NCI-H187 treated with DMSO at 0.1 percent for 48 hours (cell line): Measurements from ENCODE around the gene ZKSCAN8.

Source experiments
- DNase-seq: peaks from one replicate; lab custom pipeline; 2025; lab: John Stamatoyannopoulos, UW

Gene ZKSCAN8

DNA sequence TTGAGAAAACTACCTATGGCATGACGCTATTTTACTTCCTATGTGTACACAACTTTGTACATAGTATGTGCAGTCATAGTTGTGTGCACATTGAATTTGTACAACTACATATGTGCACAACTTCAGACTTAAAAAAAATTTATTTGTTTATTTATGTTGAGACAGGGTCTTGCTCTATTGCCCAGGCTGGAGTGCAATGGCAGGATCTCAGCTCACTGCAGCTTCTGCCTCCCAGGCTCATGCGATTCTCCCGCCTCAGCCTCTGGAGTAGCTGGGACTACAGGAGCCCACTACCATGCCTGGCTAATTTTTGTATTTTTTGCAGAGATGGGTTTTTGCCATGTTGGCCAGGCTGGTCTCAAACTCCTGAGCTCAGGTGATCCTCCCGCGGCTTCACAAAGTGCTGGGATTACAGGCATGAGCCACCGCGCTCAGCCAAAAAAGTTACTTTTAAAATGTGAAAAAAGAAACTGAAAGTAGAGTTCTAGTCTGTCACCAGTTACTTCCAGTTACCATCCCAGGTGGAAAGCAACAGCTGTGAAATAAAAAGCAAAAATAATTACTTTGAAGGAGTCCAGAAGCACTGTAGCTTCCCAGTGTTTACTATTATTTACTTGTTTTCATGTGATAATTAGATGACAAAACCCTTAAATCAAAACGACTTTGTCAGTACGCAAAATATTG is 1.7 kb upstream of the ZKSCAN8 start:
- DNase-seq, result no peak

DNA sequence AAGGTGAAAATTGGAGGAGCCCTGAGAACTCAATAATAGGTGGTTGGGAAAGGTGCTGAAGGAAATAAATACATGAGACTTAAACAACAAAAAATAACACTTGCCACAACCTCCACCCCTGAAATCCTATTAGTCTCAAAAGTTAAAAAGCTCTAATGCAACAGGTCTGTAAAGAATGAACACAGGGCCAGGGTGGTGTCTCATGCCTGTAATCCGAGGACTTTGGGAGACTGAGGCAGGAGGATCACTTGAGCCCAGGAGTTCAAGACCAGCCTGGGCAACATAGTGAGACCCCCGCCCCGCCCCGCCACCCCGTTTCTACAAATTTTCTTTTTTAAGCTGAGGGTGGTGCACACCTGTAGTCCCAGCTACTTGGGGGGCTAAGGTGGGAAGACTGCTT is 1.1 kb upstream of the ZKSCAN8 start:
- no peak for DNase-seq

DNA sequence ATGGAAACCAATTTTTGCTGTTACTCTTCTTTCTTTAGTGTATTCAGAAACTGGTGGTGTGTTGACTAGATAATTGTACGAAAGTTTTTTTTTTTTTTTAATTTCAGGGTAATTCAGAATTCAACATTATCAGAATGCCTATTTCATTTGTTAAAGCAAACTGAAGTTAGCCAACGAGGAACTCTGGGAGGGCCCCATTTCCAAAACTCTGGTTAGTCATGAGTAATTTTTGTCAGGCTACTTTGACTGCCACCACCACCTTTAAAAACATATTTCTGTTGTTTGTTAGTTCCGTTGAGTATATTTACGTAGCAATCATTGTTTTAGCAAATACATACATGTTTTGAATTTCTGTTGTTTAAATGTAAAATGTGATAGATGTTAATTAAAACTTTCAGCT is 763 bp downstream of the ZKSCAN8 start:
- no peak for DNase-seq

DNA sequence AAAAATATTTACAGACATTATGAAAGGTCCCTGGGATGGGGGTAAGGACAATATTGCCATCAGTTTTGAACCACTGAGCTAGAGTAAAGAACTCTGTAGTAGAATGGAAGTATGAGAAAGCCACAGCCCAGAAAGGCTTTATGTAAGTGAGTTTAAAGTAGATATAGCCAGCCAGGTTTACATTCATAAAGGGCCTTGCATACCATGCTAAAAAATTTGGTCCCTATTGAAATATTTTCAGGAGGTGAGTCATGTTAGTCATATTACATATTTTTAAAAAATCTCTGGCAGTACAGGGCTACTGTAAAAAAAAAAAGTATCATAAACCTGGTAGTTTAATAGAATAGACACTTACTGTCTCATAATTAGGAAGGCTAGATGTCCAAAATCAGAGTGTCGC is 3.5 kb downstream of the ZKSCAN8 start:
- no peak for DNase-seq

DNA sequence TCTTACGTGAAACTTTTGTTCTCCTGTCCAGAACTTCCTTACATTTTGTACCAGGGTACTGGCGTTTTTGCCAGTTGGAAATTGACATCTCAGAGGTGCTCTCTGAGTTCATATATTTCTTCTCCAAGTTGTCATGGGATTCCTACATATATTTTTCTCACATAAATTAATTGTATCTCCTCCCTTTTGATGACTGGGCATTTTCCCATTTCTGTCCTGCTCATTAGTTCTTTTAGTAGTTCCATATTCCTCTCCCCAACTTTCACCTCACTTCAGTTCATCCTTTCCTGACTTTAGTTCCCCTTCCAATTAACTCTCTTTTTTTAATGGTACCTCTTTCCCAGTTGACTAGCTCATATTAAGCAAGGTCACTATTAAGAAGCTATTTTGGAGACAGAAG is 10.8 kb downstream of the ZKSCAN8 start:
- no peak for DNase-seq

DNA sequence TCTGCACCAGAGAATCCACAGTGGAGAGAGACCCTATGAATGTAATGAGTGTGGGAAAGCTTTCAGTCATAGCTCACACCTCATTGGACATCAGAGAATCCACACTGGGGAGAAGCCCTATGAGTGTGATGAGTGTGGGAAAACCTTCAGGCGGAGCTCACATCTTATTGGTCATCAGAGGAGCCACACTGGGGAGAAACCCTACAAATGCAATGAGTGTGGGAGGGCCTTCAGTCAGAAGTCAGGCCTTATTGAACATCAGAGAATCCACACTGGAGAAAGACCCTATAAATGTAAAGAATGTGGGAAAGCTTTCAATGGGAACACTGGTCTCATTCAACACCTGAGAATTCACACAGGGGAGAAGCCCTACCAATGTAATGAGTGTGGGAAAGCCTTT is 11.9 kb downstream of the ZKSCAN8 start:
- no peak for DNase-seq

DNA sequence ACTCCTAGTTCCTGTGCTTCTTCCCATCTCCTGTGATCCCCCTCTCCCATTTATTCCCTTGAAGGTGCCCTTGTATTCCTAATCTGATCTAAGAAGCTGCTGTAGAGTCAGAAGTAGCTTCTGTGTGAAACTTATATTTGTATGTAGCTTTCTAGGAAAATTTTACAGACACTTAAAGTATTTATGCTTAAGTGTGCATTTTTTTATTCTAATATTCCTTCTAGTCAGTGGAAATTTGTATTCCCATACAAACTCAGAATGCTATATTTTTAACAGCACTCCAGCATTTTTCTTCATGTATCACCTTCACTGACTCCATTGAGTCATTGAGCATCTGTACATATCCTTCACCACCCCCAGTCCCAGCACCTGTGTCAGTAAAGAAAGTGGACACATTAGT is 12.7 kb downstream of the ZKSCAN8 start:
- DNase-seq, result no peak

DNA sequence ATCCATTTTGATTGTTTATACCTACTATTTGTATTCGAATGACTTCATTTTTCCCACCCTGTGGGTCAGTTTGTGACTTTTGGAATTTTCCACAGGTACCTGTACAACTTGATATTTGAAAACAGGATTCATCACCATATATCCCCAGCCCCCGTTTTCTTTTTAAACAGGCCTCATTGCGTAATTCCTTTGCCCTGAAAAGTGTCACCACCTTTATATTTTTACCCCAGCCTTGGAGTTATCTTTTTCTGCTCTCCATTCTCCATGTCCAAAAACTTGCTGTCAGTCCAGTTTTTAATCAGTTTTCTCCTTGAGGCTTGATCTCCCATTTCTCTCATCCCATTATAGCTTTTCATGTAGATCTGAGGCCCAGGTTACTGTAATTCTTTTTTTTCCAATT is 16.6 kb downstream of the ZKSCAN8 start:
- DNase-seq, result no peak

DNA sequence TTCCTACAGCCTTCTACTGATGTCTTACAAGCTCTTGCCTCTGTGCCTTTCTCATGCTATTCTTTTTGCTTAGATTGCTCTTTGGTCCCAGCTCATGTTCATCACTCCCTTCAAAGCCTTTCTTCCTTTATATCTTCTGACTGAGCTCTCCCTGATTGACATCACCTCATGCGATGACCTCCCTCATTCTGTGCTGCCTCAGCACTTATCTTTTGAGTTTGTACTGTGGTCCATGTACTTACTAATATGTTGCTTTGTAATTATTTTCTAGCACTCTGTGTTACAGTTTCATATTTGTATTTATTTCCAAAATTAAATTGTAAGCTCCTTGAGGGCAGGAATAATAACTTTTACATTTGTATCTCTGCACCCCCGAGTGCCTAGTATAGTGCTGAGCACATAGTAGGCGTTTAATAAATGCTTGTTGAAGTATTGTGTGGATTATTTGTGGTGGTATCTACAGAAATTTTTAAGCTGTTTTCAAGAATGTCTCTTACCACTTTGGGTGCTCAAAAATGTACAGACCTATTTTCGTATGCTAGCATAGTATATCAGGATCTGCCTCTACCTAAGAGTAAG is 17.4 kb downstream of the ZKSCAN8 start:
- DNase-seq, result no peak

DNA sequence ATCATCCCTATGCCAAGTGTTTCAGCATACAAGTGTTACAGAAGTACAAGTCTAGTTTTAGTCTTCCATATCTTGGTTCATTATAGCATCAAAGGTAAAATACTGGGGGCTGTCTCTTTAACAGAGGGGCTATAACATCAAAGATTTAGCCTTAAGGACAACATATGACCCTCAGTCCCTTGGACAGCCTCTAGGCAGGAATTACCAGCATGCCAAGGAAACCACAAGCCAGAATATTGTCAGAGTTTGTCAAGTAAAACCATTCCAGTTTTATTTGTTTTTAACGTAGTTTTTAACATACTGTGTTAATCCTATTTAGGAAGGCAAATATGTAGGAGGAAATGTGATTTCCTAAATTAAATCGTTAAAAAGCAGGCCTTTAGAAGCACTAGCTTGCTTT is 18.6 kb downstream of the ZKSCAN8 start:
- no peak for DNase-seq

DNA sequence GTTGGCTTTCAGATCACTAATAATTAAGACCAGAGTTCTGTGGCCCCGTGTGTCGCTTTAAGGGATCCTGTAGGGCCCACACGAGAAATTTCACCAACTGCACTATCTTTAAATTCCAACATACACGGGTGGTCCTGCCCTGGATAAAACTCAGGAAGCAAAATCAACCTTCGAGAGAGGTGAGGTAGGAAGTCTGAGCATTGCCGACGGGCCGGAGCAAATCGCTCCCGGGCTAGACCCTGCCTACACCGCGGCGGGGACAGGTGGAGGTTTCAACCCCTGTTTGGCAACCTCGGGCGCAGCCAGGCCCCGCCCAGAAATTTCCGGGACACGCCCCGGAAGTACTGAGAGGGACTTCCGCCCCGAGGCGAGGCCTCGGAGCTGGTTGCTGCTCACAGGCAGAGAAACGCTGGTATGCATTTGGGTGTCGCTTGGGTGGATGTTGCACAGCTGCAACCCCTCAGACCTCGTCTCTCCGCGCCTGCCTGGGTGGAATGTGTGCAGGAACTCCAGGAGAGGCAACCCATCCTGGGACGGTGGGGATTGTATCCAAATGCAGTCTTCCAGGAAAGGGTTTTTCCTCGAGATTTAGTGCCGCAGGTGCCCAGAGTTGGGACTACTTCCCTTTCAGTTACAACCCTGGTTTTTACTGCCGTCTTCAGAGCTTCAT is 19.9 kb downstream of the ZKSCAN8 start:
- no peak for DNase-seq

DNA sequence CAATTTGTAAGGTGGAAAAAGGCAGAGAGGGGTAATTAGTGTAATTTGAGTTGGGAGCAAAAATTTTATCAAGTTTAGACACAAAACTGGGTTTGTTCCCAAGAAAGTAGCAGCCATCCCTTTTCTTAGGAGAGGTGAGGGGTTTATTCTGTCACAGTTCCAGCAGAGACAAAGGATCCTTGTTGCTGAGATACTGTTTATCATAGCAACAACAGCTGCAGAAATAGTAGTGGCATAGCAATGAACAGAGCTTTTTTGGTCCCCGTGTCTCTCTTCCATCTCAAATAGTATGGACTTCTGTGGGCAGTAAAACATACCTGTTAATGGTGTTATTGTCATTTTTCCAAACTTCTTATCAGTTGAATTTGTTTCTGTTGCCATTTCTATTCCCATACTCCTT is 23.9 kb downstream of the ZKSCAN8 start:
- DNase-seq, result no peak

DNA sequence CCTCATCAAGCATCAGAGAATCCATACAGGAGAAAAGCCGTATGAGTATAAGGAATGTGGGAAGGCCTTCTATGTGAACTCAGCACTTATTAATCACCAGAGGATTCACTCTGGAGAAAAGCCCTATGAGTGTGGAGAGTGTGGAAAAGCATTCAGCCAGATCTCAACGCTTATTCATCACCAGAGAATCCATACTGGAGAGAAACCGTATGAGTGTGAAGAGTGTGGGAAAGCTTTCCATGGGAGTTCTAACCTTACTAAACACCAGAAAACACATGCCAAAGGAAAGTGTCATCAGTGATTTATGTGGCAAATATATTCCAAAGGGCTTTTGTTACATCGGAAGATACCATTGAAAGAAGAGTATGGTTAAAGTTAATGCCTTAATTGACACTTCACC is 25.4 kb downstream of the ZKSCAN8 start:
- no peak for DNase-seq

DNA sequence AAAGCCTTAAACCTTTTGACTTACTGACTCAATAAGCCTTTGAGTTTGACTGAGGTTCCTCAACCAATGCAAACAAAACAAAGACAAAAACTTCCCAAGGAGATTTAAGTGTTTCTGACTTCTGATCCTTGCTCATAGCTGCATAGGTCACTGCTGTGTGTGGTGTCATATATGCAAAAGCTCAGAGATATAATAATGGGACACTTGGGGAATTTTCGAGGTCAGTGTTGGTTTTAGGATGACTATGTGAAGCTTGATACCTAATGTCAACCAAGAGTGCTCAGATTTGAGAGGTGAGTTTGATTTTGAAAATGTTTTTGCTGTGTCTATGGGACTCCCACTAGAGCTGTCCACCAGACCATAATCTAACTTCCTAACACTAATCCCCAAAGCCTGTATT is 26.2 kb downstream of the ZKSCAN8 start:
- DNase-seq, result no peak

DNA sequence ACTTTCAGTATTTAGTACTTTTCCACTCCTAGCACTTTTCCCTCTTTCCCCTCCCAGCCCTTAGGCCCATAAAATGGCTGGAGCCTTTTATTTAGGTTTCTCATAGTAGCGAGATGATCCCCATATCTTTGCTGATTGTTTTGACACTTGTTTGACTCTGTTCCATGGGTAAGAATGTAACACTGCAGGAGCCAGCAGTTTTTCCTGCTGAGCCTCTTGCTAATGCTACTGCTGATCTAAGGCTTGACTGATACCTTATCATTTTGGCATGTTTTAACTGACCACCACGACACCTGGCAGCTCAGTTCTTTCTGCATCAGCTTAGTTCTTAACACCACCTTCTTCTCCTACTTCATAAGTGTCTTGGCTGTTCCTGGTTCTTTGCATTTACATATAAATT is 29.6 kb downstream of the ZKSCAN8 start:
- no peak for DNase-seq

DNA sequence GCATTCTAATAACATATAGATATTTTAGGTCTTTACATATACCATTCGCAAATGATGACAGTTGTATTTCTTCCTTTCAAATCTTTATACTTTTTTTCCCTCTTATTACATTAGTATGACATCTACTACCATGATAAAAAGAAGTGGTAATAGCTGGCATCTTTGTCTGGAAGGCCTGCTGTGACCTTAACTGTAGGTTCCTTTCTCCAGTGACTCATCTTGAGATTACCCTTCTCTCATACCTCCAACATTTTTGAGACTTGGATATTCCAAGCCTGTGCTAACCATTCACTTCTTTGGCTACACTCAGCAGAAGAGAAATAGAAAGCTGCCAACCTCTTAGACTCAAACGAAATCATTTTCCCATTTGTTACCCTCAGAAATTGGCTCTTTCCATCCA is 30.3 kb downstream of the ZKSCAN8 start:
- DNase-seq, result no peak

DNA sequence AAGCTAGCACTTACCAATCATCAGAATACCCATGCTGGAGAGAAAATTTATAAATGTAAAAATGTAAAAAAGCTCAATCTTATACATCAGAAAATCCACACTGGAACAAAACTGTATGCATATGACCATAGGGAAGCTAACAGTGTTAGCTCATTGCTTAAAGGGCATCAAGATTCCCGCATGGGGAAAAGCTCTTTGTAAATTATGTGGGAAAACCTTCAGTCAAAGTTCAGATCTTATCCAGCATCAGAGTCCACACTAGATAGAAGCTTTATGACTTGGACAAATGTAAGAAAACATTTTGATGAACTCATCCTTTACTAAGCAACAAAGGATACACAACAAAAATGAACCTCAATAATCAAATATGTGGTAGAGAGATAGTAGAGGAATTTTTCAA is 34.7 kb downstream of the ZKSCAN8 start:
- no peak for DNase-seq

DNA sequence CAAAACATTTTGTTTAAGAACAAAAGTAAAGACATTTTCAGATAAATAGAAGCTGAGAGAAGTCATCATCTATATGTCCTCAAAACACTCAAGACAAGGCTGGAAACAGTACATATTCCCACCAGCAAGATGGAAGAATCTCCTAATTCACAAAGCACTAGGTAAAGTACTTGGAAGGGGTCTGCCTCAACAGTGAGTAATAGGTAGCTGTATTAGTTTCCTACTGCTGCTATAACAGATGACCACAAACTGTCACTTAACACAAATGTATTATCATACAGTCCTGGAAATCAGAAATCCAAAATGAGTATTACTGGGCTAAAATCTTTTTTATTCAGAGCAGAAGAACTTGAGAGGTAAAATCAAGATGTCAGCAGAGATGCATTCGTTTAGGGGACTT is 40.6 kb downstream of the ZKSCAN8 start:
- no peak for DNase-seq

DNA sequence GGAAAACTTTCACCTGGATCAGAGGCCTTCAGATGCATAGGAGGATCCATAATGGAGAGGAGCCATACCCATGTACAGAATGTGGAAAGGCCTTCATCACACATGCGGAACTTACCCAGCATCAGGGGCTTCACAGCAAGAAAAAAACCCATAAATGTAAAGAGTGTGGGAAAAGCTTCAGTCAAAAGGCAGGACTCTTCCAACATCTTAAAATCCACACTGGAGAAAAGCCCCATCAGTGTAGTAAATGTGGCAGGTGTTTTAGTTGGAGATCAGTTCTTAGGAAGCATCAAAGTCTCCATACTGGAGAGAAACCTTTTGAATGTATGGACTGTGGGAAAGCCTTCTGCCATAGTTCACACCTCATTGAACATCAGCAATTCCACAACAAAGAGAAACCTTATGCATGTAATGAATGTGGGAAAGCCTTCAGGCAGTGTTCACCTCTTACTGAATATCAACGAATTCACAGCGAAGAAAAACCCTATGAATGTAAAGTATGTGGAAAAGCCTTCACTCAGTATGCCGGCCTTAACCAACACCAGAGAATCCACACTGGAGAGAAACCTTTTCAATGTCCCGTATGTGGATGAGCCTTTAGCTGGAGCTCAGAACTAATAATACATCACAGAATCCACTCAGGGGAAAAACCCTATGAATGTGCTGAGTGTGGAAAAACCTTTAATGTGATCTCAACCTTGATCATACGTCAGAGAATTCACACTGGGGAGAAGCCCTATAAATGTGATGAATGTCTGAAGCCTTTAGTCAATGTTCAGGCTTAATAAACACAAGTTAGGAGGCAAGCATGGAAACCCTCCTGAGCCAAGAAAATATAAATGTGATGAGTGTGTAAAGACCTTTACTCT is 46.7 kb downstream of the ZKSCAN8 start:
- DNase-seq, result no peak

DNA sequence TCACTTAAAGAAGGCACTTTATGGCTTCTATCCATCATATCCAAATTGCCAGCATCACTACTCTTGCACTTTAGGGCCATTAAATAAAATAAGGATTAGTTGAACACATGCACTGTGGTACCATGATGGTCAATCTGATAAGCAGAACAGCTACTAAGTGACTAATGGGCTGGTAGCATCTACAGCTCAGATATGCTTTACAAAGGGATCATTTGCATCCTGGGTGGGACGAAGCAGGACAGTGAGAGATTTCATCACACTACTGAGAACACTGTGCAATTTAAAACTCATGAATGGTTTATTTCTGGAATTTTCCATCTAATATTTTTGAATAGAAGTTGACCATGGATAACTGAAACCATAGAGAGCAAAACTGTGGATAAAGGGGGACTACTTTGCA is 58.3 kb downstream of the ZKSCAN8 start:
- no peak for DNase-seq

DNA sequence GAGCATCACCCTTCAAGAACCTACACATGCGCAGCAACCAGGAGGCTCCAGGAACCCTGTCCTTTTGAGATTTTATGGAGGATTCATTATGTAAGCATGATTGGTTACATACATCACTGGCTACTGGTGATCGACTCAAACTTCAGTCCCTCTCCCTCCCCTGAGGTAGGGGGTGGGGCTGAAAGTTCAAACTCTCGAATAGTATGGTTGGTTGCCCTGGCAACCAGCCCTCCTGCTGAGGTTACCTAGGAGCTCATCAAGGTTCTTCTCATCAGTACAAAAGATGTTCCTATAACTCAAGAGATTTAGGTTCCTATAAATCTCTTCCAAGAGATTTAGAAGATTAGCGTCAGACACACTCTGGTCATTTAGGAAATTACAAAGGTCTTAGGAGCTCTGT is 61.5 kb downstream of the ZKSCAN8 start:
- no peak for DNase-seq

DNA sequence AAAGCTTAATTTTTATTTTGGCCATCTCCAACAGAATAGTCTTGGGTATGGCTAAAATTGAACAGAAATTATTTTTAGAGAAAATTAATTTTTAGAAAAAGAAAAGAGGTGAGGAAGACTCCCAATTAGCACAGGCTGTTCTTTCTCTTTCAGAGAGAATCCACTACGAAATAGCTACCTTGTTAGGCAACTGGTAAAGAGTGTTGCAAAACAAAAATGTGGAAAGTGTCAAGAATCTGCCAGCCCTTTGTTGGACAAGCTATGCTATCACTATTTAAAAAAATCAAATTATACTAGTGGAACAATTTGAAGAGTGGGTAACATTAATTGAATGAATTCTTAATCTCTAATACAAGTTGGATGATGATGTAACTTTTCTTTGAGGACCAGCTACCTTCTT is 64.2 kb downstream of the ZKSCAN8 start:
- DNase-seq, result no peak

DNA sequence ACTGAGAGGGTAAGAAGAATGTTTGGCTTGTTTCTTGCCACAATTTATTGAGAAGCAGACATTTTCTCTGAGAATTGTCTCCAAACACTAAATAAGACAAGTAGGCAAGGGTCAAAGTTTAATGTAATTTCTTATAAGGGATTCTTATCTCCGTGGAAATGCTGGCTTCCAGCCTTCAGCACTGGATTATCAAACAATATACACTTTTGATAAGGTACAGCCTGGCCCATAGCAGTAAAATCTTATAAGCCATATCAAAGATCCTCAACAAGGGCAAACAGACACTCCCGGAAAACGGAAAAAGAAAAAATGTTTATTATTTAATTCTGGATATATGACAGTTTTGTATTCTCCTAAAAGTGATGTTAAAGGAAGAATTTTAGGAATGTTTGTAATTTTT is 64.8 kb downstream of the ZKSCAN8 start:
- no peak for DNase-seq
